PFSK-1 (cell line): ENCODE measurements around the gene USP48.

Experiments
- FOXP2 ChIP-seq: optimal IDR thresholded peaks from 2 replicates; pipeline ENCODE3; 2011; ENCODE audit warnings: borderline replicate concordance, control low read depth, inconsistent platforms; ENCODE audit not compliant: insufficient read depth; ENCODE audit errors: extremely low read length, extremely low read depth
- POLR2AphosphoS5 ChIP-seq: IDR thresholded peaks from 2 replicates; pipeline ENCODE4 v1.6.1; 2012; ENCODE audit warnings: low read depth, mild to moderate bottlenecking, control low read depth, low read length, moderate library complexity
- REST ChIP-seq, 2 experiments: IDR thresholded peaks; 2 replicates each; pipeline versions ENCODE4 v1.6.1 to v1.8.0; 2011 to 2012; ENCODE audit warnings: low read depth in 2 of 2, low read length in 2 of 2, control low read depth in 1 of 2, inconsistent platforms in 1 of 2, mild to moderate bottlenecking in 1 of 2, moderate library complexity in 1 of 2; ENCODE audit not compliant: insufficient read depth in 1 of 2
- SIN3A ChIP-seq: IDR thresholded peaks from 2 replicates; pipeline ENCODE4 v1.6.1; 2012; ENCODE audit warnings: mild to moderate bottlenecking, low read length, moderate library complexity, borderline replicate concordance; ENCODE audit not compliant: insufficient read depth
- TAF1 ChIP-seq: IDR thresholded peaks from 2 replicates; pipeline ENCODE4 v1.6.1; 2012; ENCODE audit warnings: low read length, control low read depth, borderline replicate concordance; ENCODE audit not compliant: insufficient read depth

USP48 gene

GRCh38 chr1:21820597-21821232 is 37.8 kb upstream of the USP48 start:
- TF ChIP-seq REST (IDR thresholded peaks at IDR 0.05; ENCODE audit: insufficient read depth in 1 of 2, low read depth in 2 of 2, low read length in 2 of 2) (no peak), SIN3A (no peak), FOXP2 (no peak), TAF1 (no peak), POLR2AphosphoS5 (no peak)

GRCh38 chr1:21818656-21819055 is 35.7 kb upstream of the USP48 start:
- TF ChIP-seq TAF1: no peak
- no peak for TF ChIP-seq FOXP2
- TF ChIP-seq REST (IDR thresholded peaks at IDR 0.05; ENCODE audit: insufficient read depth in 1 of 2, low read depth in 2 of 2, low read length in 2 of 2): no peak
- no peak for TF ChIP-seq SIN3A
- TF ChIP-seq POLR2AphosphoS5: no peak

GRCh38 chr1:21816602-21817302 is 33.8 kb upstream of the USP48 start:
- TF ChIP-seq TAF1 (no peak), POLR2AphosphoS5 (no peak), REST (IDR thresholded peaks at IDR 0.05; ENCODE audit: insufficient read depth in 1 of 2, low read depth in 2 of 2, low read length in 2 of 2) (no peak), FOXP2 (no peak), SIN3A (no peak)

GRCh38 chr1:21815724-21816321 is 32.9 kb upstream of the USP48 start:
- no peak for TF ChIP-seq SIN3A
- no peak for TF ChIP-seq TAF1
- no peak for TF ChIP-seq REST (IDR thresholded peaks at IDR 0.05; ENCODE audit: insufficient read depth in 1 of 2, low read depth in 2 of 2, low read length in 2 of 2)
- no peak for TF ChIP-seq POLR2AphosphoS5
- TF ChIP-seq FOXP2: no peak
